GM19452 (cell line): ENCODE results near the gene ELAVL2.

Source experiments
- ATAC-seq: cut with Tn5 transposase; IDR thresholded peaks from one replicate; pipeline ENCODE4 v1.9.1; 2021; ENCODE audit not compliant: unreplicated experiment

ELAVL2 gene

GRCh38 chr9:23826120-23826629 is at the start of gene ELAVL2:
Gene ELAVL2, minus strand, starts transcription at chr9:23826240. Its CDS starts 64,006 bp downstream, at chr9:23762234.
- ATAC-seq = no peak

DNA sequence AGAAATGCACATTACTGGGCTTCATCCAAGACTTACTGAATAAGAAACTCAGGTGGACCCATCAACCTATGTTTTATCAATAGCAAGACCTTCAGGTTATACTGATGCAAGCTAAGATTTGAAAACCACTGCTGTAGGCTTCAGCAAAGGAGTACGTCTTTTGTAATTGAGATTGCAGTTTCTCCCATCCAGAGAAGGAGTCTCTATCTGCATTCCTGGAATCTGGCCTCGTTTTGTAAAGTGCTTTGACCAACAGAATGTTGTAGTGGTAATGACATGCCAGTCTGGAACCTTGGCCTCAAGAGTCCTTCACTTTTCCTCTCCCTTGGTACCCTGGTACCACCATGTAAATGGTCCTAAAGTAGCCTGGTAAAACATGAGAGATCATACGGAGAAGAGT is 32.2 kb upstream of the ELAVL2 start:
- ATAC-seq = no peak

GRCh38 chr9:23855873-23856604 is 30.0 kb upstream of the ELAVL2 start:
- no peak for ATAC-seq

GRCh38 chr9:23850690-23851629 is 24.9 kb upstream of the ELAVL2 start:
- ATAC-seq = no peak

DNA sequence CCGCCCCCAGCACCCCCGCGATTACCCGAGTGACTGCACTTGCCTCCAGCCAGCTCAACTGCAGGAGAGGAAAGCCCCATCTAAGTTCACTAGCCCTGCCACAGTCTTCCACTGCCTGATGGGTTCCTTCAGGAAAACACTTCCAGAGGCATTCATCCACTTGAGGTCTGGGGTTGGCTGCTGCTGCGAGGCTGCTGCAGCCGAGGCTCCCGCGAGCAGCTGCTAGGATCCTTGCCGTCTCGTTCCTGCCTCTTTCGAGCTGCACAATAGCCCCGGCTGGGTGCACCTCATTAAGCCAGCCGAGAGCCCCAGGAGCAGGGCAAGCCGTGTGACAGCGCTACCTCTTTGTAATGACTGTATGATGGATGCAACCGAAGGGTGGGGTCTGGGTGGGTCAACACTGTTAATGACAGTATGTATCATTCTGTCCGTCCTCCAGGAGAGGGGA is 24.2 kb upstream of the ELAVL2 start:
- no peak for ATAC-seq

GRCh38 chr9:23849379-23850035 is 23.5 kb upstream of the ELAVL2 start:
- ATAC-seq = no peak

- ATAC-seq = no peak
These were observed 16.6 kb upstream of the ELAVL2 start for GRCh38 chr9:23842565-23843129.

- ATAC-seq = no peak
These were observed 15.3 kb upstream of the ELAVL2 start for GRCh38 chr9:23841304-23841703.

- no peak for ATAC-seq
These were observed 11.0 kb upstream of the ELAVL2 start for GRCh38 chr9:23837038-23837437.

DNA sequence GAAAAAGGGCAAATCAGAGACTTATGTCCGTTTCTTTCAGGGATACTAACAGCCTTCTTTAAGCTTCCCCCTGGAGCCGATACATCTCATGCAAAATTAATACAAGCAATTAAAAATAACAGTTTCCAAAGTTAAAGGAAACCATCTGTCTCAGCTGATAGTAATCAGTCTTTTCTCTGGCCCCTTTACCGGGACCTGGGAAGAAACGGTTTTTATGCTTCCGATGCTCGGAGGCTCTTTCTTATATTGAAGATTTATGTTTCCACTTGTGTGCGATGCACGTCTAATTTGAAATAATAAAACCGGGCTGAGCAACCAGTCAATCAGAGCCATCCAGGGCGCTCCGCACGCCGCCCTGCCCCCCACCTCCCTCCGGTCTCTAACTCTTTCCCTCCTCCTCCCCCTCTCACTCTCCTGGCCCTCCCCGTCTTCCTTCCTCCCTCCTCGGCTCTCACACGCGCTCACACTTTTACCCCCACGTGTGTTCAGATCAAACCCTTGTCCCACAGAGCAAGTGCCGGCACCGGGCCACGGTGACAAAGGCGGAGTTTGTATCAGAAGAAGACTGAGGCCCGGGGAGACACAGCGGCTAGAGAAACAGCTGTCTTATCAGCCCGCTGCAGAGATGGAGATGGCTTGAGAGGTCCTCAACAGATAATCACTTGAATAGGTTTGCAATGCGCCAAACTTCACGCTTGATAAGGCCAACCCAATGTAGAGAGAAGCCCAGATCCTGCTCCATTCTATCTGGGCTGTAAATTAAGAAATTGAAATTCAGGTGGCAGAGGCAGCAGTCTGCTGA is 5.1 kb upstream of the ELAVL2 start:
- ATAC-seq = no peak

DNA sequence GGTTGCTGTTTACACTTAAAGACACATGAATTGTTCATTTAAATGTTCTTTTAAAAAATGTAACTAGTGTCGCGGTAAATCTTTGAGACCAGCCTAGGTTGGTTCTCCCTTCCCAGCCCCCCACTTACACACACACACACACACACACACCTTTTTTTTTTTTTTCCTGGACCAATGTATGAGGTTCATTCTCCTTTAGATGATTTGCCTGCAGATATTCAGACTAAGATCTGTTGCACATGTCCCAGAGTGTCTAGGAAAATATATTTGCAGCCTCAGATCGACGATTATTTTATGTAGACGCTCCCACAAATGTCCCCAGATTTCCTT is 4.4 kb upstream of the ELAVL2 start:
- ATAC-seq = no peak

GRCh38 chr9:23829580-23830475 is 3.8 kb upstream of the ELAVL2 start:
- no peak for ATAC-seq

DNA sequence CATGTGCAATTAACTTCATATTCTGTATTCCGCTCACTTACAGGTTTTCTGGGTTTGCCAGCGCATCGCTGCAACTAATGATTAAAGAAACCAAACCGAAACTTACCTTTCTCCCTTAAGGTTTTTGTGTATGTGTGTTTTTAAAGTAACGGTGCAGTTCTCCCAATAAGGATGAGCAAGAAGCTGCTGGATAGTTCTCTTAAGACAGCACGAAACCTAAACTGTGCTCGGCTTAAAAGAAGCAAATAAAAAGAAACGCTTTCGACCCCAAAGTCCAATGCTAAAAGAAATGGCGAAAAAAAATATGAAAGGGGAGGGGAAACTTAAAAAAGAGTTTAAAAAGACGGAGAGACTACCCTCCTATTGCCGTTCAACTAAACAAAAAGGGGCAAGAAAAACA is 340 bp downstream of the ELAVL2 start:
- no peak for ATAC-seq

DNA sequence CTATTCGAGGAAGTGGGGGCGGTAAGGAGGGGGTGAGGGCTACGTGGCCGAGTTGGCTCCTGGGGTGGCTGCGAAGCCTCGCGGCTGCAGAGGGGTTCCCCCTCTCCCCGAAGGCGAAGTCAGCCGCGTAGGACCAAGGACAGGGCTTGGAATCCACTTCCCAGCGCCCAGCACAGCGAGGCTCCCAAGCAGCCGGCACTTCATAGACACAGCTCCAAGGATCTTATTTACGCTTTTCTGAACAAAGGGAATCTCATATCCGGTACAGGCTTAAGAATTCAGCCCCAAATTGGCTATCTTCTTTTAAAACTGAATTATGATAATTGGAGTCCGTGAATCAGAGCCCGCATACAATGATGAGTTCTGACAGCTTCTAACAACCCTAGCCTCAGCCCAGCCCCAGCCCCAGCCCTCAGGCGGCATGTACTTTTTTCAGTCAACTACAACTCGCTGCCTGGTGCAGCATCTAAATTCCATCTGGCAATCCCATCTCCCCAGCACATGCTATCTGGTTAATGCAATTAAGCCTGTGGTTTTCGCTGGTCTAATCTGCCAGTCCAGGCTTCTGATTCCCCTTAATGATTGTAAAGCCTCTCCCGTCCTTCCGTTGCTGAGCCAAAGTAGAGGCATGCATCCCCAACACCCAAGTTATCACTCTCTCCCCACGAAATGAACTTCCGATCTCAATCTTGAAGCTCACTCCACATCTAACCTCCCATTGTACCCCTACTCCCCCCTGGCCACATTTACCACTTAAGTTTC is 1.0 kb downstream of the ELAVL2 start:
- no peak for ATAC-seq

GRCh38 chr9:23823986-23824829 is 1.8 kb downstream of the ELAVL2 start:
- no peak for ATAC-seq

DNA sequence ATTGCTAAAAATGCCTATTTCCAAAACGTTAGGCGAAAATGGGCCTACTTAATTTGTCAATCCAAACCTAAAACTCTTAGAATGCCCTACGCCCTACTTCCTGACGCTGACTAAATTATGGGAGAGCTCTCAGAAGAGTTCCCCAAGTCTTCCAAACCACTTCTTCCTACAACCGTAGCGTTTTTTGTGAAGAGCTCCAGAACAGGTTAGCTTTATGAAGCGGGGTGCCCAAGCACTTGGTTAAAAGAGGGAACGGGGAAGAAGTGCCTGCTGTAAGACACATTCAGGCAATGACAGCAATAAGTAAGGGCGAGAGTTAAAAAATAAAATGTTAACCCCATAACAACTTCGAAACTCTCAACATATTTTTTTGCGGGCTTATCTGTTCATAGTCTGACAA is 2.8 kb downstream of the ELAVL2 start:
- no peak for ATAC-seq

- ATAC-seq = no peak
These were observed 3.5 kb downstream of the ELAVL2 start for GRCh38 chr9:23822261-23823169.
